HTERT RPE-1 (cell line): ENCODE results near the gene DYSF.

Experiments
- in situ Hi-C: fragments of 300-500 bp; cut with MboI; formaldehyde crosslinking; loops from 4 replicates; pipeline ENCODE4 v1.14.3; 2020; ENCODE audit warnings: low sequenced_read_pairs

The DYSF gene

DNA sequence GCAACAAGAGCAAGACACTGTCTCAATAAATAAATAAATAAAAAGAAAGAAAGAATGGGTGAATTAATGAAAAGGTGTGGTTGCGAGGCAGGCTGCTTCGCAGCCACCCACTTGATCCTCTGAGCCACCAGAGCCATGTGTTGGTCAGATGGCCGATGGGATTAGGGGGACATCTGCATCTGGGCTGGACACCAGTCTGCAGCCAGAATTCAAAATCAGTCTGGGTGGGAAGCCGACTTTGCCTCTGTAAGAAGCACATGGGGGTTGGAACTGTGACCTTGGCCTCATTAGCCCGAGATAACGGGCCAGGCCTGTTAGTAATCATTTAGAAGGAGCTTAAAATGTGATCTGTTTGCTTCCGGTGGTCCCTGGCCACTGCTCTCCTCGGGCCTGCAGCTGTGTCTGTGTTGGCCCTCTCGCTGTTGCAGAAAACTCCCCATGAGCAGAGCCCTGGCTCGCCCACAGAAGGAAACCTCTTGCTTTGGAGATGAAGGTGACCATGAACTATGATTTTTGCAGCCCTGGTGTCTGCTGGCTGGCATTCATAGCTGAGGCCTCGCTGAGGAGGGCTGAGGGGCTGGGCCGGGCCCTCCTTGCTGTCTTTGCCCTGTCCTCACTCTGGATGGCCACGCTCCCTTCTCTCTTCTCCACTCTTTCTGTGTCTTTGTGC is 94.4 kb downstream of the DYSF start:
- in situ Hi-C loops = no loop called here

DNA sequence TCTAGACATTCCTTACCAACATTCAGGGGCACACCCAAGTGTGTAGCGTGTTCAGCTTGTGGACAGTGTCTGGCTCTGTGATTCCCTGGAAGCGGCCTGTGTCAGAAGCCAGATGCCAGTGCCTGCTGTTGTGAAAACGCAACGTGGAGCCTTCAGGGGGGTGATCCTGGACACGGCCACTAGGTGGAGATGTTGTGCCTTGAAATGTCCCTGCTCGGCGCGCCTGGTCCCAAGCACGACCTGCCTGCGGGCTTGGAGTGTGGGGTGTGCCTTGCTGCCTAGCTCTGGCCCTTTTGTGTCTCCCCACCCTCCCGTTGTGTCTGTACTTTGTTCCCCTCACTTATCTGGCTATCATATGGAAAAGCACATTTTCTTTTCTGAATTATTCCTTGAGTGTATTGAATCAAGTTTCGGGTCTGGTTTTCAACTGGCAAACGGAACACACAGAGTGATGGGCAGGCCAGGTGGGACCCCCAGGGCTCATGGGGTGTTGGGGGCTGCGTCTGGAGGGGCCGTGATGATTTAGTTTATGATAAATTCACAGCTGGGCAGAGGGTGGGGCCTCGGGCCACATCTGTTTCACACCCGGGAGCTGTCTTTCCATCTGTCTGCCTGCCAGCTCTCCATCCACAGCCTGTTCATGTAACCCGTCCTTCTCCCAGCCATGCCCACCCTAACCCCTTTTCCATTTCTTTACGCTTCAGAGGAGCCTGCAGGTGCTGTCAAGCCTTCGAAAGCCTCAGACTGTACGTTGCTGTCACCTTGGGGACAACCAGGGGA is 95.5 kb downstream of the DYSF start:
- in situ Hi-C loops = no loop called here

DNA sequence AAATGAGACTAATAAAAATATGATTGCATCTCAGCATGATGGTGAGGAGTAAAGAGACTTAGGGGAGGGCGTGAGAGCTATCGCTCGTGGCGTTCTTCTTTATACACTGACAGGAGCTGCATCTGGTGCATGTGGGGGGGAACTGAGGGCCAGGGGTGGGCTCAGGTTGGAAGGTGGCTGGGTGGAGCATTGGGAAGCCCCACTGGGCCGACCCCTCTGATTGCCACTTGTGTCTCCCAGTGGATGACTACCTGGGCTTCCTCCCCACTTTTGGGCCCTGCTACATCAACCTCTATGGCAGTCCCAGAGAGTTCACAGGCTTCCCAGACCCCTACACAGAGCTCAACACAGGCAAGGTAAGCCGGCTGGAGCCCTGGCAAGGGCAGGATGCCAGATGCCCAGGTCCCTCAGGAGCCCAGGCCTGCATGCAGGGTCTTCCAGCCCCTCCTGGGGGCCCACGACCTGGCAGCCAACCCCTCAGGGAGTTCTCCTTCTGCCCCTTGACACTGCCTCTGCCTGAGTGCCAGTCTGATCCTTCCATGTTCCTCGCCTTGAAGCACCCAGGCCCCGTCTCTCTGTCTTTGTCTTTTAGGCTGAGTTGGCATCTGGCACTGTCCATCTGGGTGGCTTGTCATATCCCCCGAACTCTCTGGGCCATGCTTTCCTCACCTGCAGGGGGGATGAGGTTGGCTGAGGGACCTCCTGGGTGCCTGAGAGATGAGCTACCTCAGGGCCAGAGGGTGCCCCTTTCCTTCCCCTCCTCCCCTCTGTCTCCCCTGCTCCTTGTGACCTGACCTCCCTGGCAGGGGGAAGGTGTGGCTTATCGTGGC is 97.7 kb downstream of the DYSF start:
- in situ Hi-C loops = no loop called here

DNA sequence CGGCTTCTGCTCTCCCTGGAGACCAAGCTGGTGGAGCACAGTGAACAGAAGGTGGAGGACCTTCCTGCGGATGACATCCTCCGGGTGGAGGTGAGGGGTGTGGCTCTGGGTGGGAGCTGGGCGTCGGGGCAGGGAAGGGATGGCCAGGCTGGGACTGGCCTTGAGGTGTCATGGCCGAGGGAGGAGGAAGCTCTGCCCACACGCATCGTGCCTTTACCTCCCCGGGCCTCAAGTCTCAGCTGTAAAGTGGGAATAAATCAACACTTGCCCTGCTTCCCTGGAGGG is 98.2 kb downstream of the DYSF start:
- in situ Hi-C loops = no loop called here

DNA sequence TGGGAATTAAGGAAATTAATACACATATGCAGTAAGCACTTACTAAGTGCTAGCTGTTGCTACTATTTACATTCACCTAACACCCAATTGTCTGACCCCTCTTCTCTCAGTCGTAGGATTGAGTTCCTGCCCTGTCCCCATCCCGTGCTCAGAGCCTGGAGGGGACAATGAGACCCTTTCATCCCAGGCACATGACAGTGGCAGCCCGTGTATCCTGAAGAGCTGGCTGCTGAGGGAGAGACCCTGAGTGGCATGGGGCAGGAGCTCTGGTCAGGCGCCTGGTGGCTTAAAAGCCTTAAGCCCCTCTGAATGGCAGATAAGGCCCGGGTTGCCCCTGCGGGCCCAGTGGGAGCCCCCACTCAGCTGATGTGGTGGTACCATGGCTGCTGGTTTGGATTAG is 99.0 kb downstream of the DYSF start:
- in situ Hi-C loops = no loop called here

DNA sequence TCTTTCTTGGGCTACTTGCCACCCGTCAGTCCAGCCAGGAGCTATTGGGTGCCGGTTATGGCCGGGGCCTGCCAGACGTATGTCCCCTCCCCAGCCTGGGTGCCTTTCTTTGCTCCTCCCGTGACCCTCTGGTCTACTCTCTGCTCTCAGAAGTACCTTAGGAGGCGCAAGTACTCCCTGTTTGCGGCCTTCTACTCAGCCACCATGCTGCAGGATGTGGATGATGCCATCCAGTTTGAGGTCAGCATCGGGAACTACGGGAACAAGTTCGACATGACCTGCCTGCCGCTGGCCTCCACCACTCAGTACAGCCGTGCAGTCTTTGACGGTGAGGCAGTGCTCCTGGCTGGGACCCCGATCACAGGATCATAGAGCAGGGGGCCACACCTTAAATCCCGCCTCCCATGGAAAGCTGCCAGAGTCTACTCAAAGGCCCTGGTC is 99.5 kb downstream of the DYSF start:
- in situ Hi-C loops = no loop called here

DNA sequence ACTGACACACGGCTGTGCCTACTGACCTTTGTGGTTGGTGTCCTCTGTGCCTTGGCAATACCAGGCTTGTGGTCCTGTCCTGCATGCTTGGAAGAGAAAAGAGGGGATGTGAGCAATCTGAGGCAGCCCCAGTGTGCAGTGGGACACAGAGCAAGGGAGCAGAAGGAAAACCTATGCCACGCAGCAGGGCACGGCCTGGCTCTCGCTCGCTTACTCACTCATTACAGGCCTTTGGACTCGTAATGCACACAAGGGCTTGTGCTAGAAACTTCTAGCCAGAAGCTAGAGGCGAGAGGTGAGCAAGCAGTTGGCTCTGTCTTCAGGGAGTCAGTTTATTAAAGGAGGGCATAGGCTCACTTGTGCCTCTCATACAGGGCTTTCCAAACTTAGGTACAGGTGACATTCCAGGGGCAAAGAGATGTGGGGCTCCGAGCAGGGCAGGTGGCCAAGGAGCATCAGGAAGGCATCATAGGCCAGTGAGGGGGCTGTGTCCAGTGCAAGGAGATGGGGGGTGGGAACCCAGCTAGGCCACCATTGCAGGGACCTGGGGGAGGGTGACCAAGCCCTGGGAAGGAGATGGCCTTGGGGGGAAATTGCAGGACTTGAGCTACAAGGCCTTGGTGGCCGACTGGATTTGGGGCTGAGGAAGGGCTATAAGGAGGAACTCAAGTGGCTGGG is 100.8 kb downstream of the DYSF start:
- in situ Hi-C loops = no loop called here

DNA sequence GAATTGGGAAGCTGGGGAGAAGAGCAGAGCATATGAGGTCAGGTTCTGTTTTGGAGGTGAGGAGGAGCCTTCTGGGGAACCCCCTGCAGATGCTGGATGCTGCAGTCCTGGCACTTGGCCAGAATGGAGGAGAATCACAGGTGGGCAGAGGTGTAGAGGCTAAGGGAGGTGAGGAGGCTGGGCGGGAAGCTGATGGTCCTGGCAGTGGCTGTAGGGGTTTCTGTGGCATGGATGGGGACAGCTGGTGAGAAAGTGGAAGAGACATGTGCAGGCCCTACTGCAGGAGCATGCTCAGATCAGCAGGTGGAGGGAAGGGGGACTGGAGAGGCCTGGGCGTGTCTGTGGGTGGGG is 101.3 kb downstream of the DYSF start:
- in situ Hi-C loops = no loop called here

DNA sequence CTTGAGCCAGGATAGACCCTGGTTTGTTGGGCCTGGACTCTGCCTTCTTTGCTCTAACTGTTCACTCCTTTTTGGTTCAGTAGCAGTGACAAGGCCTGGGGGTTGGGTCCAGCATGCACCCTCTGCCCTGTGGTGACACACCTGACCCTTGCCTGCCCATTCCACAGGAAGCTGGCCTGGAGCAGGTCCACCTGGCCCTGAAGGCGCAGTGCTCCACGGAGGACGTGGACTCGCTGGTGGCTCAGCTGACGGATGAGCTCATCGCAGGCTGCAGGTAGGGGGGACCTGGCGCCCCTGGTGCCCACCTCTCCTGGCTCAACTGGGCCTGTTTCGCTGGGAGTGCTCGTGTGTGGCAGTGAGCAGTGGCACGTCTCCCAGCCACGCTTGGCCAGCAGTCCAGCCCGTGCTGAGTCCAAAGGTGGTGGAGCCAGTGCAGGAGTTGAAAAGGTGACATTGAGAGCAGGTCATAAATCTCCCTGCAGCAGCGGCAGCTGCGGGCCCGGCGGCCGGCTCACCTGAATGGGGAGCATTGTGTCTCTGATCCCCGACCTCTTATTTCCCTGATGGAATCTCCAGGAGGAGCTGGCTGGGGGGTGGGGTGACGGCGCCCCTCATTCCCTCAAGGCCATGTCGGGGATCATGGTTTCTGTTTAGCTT is 102.6 kb downstream of the DYSF start:
- in situ Hi-C loops = no loop called here

DNA sequence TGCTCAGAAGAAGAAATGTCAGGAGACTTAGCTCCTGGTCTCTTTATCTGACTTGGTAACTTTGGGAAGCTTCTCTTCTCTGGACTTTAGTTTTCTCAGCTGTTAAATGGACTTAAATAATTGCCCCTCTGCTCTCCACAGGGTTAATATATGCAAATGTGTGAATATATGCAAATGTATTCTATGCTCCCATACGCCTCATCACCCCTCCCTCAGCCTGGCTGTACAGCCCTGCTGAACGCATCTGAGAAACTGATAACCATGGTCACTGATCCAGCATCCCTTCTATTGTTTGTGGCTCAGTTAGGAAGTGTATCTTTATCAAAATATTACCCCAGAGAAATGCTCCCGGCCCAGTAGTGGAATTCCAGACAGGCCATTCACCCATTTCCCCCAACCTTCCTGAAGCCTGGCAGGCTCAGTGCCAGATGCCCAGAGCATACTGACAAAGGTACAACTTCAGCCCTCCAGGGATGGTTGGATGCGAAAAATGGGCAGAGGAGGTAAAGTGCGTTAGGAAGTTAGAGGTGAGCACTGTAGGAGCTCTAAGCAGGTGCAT is 103.4 kb downstream of the DYSF start:
- in situ Hi-C loops = no loop called here

DNA sequence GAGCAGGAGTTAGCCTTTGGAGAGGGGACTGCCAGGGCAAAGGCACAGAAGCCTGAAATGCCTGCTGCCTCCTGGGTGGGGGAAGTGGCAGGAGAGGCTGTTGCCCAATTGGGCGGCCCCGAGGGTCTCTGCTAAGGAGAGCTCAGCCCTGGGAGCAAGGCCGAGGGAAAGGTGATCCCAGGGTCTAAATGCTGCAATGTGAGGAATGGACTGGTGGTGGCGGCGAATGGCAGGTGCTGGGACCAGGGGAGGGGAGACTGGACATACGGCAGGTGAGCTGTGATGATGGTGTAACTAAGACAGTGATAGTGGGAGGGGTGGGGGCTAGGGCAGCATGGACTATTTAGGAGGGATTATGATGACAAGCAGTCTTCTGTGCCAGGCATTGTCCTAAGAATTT is 104.0 kb downstream of the DYSF start:
- in situ Hi-C loops = no loop called here

DNA sequence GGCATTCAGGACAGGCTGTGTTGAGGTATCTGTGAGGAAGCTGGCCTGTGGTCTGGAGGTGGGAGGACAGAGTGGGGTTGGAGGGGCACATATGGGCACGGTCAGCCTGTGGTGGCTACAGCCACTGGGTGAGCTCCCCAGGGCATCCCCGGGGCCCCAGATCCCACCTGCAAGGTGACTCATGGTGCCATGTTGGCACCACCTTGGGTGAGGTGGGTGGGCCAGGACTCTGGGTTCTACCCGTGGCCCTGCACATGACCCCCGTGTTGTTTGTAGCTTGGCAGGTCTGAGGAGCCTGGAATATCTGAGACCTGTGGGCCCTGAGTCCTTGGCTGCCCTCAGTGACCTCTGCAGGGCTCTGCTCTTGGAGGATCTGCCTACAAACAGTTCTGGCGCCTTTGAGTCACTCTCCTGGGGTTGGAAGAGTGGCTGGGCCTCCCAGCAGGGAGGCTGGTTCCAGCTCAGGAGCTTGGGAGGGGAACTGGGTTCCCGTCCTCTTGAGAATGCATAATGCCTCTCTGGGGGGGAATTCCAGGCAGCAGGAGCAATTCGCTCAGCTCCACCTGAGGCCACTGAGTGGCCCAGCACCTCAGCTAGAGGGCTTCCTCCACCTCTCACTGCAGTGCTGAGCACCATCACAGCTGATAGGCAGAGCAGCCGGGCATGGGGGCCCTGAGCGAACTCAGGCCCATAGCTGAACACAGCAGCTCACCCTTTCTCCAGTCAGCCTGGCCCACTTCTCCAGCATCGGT is 105.1 kb downstream of the DYSF start:
- in situ Hi-C loops = no loop called here

DNA sequence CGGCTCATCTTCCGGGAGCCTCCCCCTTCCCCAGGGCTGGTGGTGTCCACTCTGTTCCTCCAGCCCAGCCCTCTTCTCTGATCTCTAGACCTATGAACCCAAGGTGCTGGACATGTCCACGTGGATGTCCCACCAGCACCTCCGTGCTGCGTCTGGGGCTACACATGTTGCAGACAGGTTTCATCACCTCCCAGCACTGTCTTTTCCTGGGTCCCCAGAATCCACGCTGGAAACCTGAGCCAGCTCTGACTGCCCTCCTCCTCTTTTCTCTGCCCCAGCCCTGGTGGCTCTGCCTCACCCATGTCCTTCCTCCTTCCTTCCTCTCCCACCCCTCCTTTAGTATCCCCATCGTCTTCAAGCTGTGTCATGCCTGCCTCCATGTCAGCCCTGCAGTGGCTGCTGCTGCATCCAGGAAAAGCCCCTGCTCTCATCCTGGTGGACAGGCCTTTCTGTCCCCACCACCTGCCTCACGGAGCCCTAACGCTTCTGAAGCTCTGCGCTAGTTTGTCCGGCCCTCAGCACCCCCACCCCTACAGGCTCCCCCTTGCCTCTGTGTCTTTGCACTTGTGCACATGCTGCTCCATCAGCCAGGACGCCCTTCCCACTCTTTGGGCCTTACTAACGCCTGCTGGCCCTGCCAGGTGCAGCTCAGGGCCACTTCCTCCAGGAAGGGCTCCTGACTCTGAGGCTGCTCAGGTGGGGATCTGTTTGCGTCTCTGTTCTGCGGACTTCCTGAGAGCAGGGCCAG is 105.9 kb downstream of the DYSF start:
- in situ Hi-C loops = no loop called here

DNA sequence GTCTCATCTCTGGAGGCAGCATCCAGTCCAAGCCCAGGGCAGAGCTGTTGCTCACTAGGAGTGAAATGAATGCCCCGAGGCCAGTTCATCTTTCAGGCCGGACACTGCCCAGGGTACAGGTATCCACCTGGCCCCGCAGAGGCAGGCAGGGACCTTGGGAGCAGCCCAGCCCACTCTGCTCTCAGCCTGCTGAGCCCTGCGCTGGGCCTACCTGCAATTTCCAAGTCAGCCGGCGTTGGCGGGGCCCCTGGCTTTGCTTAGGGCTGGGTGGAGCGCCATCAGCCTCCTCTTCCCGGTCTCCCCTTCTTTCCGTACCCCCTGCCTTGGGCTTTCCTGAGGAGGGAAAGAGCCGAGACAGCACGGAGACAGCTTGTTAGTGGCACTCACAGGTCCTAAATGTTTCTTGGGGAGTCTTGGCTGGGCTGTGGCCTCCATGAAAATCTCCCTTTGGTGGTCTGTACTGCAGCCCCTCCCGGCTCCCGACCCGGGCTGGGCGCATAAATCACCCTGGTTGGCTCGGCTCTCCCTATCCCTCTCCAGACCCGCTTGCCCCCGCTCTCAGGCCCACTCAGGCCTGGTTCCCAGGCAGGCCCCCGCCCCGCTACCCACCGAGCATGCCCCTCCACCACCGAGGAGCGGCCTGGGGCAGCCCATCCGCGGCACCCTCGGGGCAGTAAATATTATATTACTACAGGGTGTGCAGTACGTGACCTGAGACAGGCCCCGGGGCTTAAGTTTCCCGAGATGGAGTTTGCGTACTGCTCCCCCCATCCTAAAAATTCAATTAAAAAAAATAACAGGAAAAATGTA is 106.7 kb downstream of the DYSF start:
- in situ Hi-C loops = no loop called here

DNA sequence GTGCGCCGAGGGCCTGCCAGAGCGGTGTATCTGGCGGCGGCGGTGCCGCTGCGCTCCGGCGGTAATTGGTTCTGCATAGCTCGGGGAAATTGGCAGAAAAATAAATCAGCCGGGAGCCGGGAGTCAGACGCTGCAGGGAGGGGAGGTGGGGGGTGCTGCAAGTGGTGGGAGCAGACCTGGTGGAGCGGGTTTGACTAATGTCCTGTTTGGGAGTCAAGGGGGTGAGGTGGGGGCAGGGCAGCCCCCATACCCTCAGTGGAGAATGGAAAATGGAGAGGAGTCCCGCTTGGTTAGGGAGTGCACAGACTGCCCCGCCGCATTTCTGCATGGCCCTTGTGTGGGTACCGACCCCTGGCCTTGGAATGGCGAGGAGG is 107.3 kb downstream of the DYSF start:
- in situ Hi-C loops = no loop called here

DNA sequence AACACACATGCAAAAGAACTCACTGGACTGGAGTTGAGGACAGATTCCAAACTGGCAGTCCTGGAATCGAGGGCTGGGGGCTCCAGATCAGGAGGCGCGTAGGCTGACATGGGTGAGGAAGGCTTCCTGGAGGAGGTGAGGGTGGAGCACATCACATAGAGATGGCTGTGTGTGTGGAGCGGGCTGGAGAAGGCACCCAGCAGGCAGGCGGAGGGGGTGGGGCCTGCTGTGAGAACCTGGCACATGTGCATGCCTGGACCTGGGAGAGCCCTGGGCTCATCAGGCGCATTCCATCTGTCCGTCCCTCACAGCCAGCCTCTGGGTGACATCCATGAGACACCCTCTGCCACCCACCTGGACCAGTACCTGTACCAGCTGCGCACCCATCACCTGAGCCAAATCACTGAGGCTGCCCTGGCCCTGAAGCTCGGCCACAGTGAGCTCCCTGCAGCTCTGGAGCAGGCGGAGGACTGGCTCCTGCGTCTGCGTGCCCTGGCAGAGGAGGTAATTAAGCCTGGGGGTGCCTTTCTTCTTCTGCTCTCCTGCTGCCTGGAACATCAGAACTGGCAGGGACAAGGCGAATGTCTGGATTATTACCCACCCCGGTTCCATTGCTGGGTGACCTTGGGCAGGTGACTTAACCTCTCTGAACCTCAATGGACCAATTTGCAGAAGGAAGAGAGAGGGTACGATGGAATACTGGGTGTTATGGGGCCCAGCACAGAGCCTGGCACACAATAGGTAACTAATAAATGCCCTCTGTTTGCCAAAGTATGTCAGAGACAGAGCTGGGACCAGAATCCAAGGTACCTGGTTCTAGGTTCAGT is 108.3 kb downstream of the DYSF start:
- in situ Hi-C loops = no loop called here

DNA sequence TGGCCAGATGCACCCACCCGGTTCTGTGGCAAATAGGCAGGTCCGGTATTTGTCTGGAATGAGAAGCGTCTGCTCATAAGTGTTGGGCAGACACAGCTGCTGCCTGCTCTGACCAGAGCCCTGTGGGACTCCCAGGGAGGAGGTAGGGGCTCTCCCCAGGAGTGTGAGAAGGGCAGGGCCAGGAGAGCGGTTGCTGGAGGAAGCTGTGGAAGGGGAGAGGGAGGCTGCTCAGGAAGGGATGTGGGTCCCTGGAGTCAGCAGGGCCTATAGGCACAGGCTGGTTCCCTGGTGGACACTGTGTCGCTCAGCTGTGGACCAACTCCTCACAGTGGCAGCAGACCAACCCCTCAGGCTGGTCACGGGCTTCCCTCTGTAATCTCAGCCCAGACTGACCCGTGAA is 109.2 kb downstream of the DYSF start:
- in situ Hi-C loops = no loop called here

DNA sequence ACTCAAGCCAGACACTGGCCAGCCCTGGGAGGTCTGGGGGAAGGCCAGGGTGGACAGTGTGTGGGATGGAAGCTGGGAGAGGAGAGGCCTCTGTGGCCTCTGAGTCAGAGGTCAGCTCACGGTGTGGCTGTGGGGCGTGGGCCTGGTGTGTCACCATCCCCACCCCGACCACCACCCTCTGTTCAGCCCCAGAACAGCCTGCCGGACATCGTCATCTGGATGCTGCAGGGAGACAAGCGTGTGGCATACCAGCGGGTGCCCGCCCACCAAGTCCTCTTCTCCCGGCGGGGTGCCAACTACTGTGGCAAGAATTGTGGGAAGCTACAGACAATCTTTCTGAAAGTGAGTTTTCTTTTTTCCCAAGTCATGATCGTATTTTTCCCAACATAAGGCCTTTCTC is 110.5 kb downstream of the DYSF start:
- in situ Hi-C loops = no loop called here
